ENCODE measurements around the gene GREM2. TPM values are rescaled to one million over a fixed set of nuclear protein-coding genes. Genes with fewer than 3 reads are reported as not detected.

GREM2 gene
- total and polyA plus RNA-seq, 10 of the 15 experiments (the other 5 are each of a cell fraction or from before 2014, with no cell fraction given): not detected

- SMC1A ChIA-PET (ENCODE audit: uncharacterized antibody, unreplicated experiment): interaction anchor here (0.8 kb wide), 1 partner anchor 13 kb away, joined by 3 read pairs; no protein-coding TSS in a partner anchor
These were observed 22.3 kb downstream of the GREM2 start for GRCh38 chr1:240589585-240590110.

GRCh38 chr1:240586006-240586405, 25.9 kb downstream of the GREM2 start:
- Histone ChIP-seq H3K79me2 (ENCODE audit: control insufficient read depth, insufficient read depth, low read length) (no peaks in the 10 kb centered on the region), H3K27ac (ENCODE audit: control insufficient read depth, insufficient read depth) (no peak overlapping the region), H3K4me3 (no peak overlapping the region), H3K4me2 (ENCODE audit: control insufficient read depth, insufficient read depth) (no peak overlapping the region), H2AFZ (ENCODE audit: control insufficient read depth, low read depth, low read length) (no peak overlapping the region), H3K36me3 (ENCODE audit: control insufficient read depth in 2 of 2, insufficient read depth in 2 of 2, low read length in 1 of 2) (no peaks in the 10 kb centered on the region), H3K4me1 (ENCODE audit: control insufficient read depth, insufficient read depth, low read length) (no peaks in the 10 kb centered on the region), H3K27me3 (replicated peaks in 1 of 2; ENCODE audit: control insufficient read depth in 2 of 2, insufficient read depth in 2 of 2, low read length in 1 of 2) (no peaks in the 10 kb centered on the region), H4K20me1 (ENCODE audit: control insufficient read depth, insufficient read depth) (no peaks in the 10 kb centered on the region), H3K9ac (ENCODE audit: control insufficient read depth, insufficient read depth, low read length) (no peak overlapping the region), H3K9me3 (replicated peaks; ENCODE audit: control insufficient read depth, insufficient read depth, low read length) (no peaks in the 10 kb centered on the region)
- SMC1A ChIA-PET (ENCODE audit: uncharacterized antibody, unreplicated experiment): interaction anchor here (0.7 kb wide), 1 partner anchor 1678 kb away, joined by 3 read pairs; no protein-coding TSS in a partner anchor
- WGBS (ENCODE audit: insufficient coverage, insufficient replicate concordance, low lambda C conversion rate, missing lambda C conversion rate): 28% methylated on average over 2 of the region's 2 CpGs
- RAD21 ChIA-PET (ENCODE audit: unreplicated experiment): no interaction called here
- CTCF ChIA-PET: no interaction called here
- no peak for FAIRE-seq
- in situ Hi-C loops (cut with MboI) (no loop called here), intact Hi-C loops (cut with micrococcal nuclease; ENCODE audit: unreplicated experiment) (no loop called here)
- ATAC-seq: no peak
- POLR2A ChIA-PET: no interaction called here
- BruUV-seq (replicated peaks): no TSS peak
- no peak for DNase-seq (ENCODE audit: low read depth, low spot score)
- TF ChIP-seq BACH1 (IDR thresholded peaks at IDR 0.05; ENCODE audit: borderline replicate concordance) (no peak), EED (IDR thresholded peaks at IDR 0.05; ENCODE audit: low read depth) (no peak), RUNX3 (IDR thresholded peaks at IDR 0.05; ENCODE audit: low read length) (no peak), ZBTB40 (IDR thresholded peaks at IDR 0.05; ENCODE audit: borderline replicate concordance) (no peak)

More at GRCh38 chr1:240589585-240590110, 22.3 kb downstream of the GREM2 start:
- in situ Hi-C loops (cut with MboI): no loop called here
- CTCF ChIA-PET: interaction anchor here (1.2 to 1.5 kb wide), 2 partner anchors 19 to 132 kb away, joined by 3 to 4 read pairs; no protein-coding TSS in a partner anchor
- no peak overlapping the region for H3K4me2 ChIP-seq (ENCODE audit: control insufficient read depth, insufficient read depth)
- no peaks in the 10 kb centered on the region for H3K4me1 ChIP-seq (ENCODE audit: control insufficient read depth, insufficient read depth, low read length)
- H3K9me3 ChIP-seq (replicated peaks; ENCODE audit: control insufficient read depth, insufficient read depth, low read length): no peaks in the 10 kb centered on the region
- intact Hi-C loops (cut with micrococcal nuclease; ENCODE audit: unreplicated experiment): no loop called here
- 44% methylated on average over 5 of the region's 5 CpGs for WGBS (ENCODE audit: insufficient coverage, insufficient replicate concordance, low lambda C conversion rate, missing lambda C conversion rate)
- RAD21 ChIA-PET (ENCODE audit: unreplicated experiment): no interaction called here
- no peaks in the 10 kb centered on the region for H3K79me2 ChIP-seq (ENCODE audit: control insufficient read depth, insufficient read depth, low read length)
- BruUV-seq (replicated peaks): no TSS peak
- H3K27ac ChIP-seq (ENCODE audit: control insufficient read depth, insufficient read depth): no peak overlapping the region
- no peaks in the 10 kb centered on the region for H3K27me3 ChIP-seq (replicated peaks in 1 of 2; ENCODE audit: control insufficient read depth in 2 of 2, insufficient read depth in 2 of 2, low read length in 1 of 2)
- H3K36me3 ChIP-seq (ENCODE audit: control insufficient read depth in 2 of 2, insufficient read depth in 2 of 2, low read length in 1 of 2): no peaks in the 10 kb centered on the region
- POLR2A ChIA-PET: no interaction called here
- ATAC-seq: no peak
- no peak overlapping the region for H2AFZ ChIP-seq (ENCODE audit: control insufficient read depth, low read depth, low read length)
- DNase-seq (ENCODE audit: low read depth, low spot score): no peak
- FAIRE-seq: no peak
- H3K4me3 ChIP-seq: no peak overlapping the region
- H4K20me1 ChIP-seq (ENCODE audit: control insufficient read depth, insufficient read depth): no peaks in the 10 kb centered on the region
- TF ChIP-seq MEF2B (IDR thresholded peaks at IDR 0.05; ENCODE audit: partially characterized antibody, poor library complexity, severe bottlenecking): no peak
- no peak for TF ChIP-seq ATF2 (IDR thresholded peaks at IDR 0.05; ENCODE audit: low read length)
- no peak overlapping the region for H3K9ac ChIP-seq (ENCODE audit: control insufficient read depth, insufficient read depth, low read length)

All from GM12878 (cell line).